NCI-H510A treated with DMSO at 0.1 percent for 48 hours (cell line): ENCODE measurements around the gene PHACTR2.
"Not testable (repeated sequence)": the region's sequence is repeated elsewhere in the genome, so short reads cannot be mapped to it uniquely, and the experiment has no call there.

Source experiments
- DNase-seq: peaks from one replicate; lab custom pipeline; 2025; lab: John Stamatoyannopoulos, UW

Gene PHACTR2

GRCh38 chr6:143698759-143699429 lies 21.1 kb downstream of the PHACTR2 start:
- no peak for DNase-seq

GRCh38 chr6:143699430-143699825 lies 21.7 kb downstream of the PHACTR2 start:
- DNase-seq, result no peak

GRCh38 chr6:143700684-143701348 lies 23.1 kb downstream of the PHACTR2 start:
- no peak for DNase-seq

- no peak for DNase-seq
Measured at GRCh38 chr6:143701349-143702234, 23.8 kb downstream of the PHACTR2 start.

GRCh38 chr6:143705569-143705968 lies 27.8 kb downstream of the PHACTR2 start:
- DNase-seq, result no peak

- DNase-seq, result no peak
Measured at GRCh38 chr6:143707697-143708096, 29.9 kb downstream of the PHACTR2 start.

- no peak for DNase-seq
Measured at GRCh38 chr6:143708889-143709288, 31.1 kb downstream of the PHACTR2 start.

- DNase-seq, result no peak
Measured at GRCh38 chr6:143711714-143712113, 33.9 kb downstream of the PHACTR2 start.

- DNase-seq, result no peak
Measured at GRCh38 chr6:143718472-143718871, 40.7 kb downstream of the PHACTR2 start.

GRCh38 chr6:143721642-143722041 lies 43.9 kb downstream of the PHACTR2 start:
- no peak for DNase-seq

GRCh38 chr6:143724876-143725275 lies 47.1 kb downstream of the PHACTR2 start:
- DNase-seq, result no peak

GRCh38 chr6:143726015-143726647 lies 48.4 kb downstream of the PHACTR2 start:
- DNase-seq, result no peak

GRCh38 chr6:143727035-143727434 lies 49.3 kb downstream of the PHACTR2 start:
- DNase-seq, result no peak

- no peak for DNase-seq
Measured at GRCh38 chr6:143731789-143732188, 54.0 kb downstream of the PHACTR2 start.

GRCh38 chr6:143732536-143732935 lies 54.8 kb downstream of the PHACTR2 start:
- DNase-seq, result no peak

GRCh38 chr6:143733510-143733909 lies 55.7 kb downstream of the PHACTR2 start:
- DNase-seq, result no peak

- DNase-seq, result no peak
Measured at GRCh38 chr6:143734641-143735063, 56.9 kb downstream of the PHACTR2 start.

- not testable (repeated sequence) for DNase-seq
Measured at GRCh38 chr6:143738072-143738690, 60.4 kb downstream of the PHACTR2 start.

- no peak for DNase-seq
Measured at GRCh38 chr6:143739341-143739851, 61.6 kb downstream of the PHACTR2 start.

GRCh38 chr6:143740213-143740612 lies 62.4 kb downstream of the PHACTR2 start:
- no peak for DNase-seq

GRCh38 chr6:143741480-143741879 lies 63.7 kb downstream of the PHACTR2 start:
- no peak for DNase-seq
